ENCODE data around the gene TBC1D5.

DNA sequence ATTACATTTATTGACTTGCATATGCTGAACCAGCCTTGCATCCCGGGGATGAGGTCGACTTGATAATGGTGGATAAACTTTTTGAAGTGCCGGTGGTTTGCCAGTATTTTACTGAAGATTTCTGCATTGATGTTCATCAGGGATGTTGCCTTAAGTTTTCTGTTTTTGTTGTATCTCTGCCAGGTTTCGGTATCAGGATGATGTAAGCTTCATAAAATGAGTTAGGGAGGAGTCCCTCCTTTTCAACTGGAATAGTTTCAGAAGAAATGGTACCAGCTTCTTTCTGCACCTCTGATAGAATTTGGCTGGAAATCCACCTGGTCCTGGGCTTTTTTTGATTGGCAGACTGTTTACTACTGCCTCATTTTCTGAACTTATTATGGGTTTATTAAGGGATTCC, 250.8 kb downstream of the TBC1D5 start:
- no peak for TF ChIP-seq CSDC2 (CRISPR knock-in tag; IDR thresholded peaks at IDR 0.05)
- no peak for TF ChIP-seq RARB (CRISPR knock-in tag; IDR thresholded peaks at IDR 0.05)
- TF ChIP-seq, protein P1, sequence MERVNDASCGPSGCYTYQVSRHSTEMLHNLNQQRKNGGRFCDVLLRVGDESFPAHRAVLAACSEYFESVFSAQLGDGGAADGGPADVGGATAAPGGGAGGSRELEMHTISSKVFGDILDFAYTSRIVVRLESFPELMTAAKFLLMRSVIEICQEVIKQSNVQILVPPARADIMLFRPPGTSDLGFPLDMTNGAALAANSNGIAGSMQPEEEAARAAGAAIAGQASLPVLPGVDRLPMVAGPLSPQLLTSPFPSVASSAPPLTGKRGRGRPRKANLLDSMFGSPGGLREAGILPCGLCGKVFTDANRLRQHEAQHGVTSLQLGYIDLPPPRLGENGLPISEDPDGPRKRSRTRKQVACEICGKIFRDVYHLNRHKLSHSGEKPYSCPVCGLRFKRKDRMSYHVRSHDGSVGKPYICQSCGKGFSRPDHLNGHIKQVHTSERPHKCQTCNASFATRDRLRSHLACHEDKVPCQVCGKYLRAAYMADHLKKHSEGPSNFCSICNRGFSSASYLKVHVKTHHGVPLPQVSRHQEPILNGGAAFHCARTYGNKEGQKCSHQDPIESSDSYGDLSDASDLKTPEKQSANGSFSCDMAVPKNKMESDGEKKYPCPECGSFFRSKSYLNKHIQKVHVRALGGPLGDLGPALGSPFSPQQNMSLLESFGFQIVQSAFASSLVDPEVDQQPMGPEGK (CRISPR knock-in tag; IDR thresholded peaks at IDR 0.05; ENCODE audit: borderline replicate concordance) = no peak
- TF ChIP-seq, protein P2, sequence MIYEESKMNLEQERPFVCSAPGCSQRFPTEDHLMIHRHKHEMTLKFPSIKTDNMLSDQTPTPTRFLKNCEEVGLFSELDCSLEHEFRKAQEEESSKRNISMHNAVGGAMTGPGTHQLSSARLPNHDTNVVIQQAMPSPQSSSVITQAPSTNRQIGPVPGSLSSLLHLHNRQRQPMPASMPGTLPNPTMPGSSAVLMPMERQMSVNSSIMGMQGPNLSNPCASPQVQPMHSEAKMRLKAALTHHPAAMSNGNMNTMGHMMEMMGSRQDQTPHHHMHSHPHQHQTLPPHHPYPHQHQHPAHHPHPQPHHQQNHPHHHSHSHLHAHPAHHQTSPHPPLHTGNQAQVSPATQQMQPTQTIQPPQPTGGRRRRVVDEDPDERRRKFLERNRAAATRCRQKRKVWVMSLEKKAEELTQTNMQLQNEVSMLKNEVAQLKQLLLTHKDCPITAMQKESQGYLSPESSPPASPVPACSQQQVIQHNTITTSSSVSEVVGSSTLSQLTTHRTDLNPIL (CRISPR knock-in tag; IDR thresholded peaks at IDR 0.05; ENCODE audit: low read depth) = no peak
- TF ChIP-seq ARNTL (CRISPR knock-in tag; IDR thresholded peaks at IDR 0.05; ENCODE audit: borderline replicate concordance, low read depth) = no peak
- TF ChIP-seq ISL1 (CRISPR knock-in tag; IDR thresholded peaks at IDR 0.05) = 0 out of 2 replicates have a peak, but pooled peaks have one; percentile 8
- no peak for TF ChIP-seq GLIS3 (CRISPR knock-in tag; IDR thresholded peaks at IDR 0.05)
- no peak for TF ChIP-seq BACH2 (CRISPR knock-in tag; IDR thresholded peaks at IDR 0.05; ENCODE audit: borderline replicate concordance)
- no peak for TF ChIP-seq ZFP30 (CRISPR knock-in tag; IDR thresholded peaks at IDR 0.05)
- TF ChIP-seq, protein P3, sequence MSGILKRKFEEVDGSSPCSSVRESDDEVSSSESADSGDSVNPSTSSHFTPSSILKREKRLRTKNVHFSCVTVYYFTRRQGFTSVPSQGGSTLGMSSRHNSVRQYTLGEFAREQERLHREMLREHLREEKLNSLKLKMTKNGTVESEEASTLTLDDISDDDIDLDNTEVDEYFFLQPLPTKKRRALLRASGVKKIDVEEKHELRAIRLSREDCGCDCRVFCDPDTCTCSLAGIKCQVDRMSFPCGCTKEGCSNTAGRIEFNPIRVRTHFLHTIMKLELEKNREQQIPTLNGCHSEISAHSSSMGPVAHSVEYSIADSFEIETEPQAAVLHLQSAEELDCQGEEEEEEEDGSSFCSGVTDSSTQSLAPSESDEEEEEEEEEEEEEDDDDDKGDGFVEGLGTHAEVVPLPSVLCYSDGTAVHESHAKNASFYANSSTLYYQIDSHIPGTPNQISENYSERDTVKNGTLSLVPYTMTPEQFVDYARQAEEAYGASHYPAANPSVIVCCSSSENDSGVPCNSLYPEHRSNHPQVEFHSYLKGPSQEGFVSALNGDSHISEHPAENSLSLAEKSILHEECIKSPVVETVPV (CRISPR knock-in tag; IDR thresholded peaks at IDR 0.05) = no peak
- TF ChIP-seq ZNF70 (CRISPR knock-in tag; IDR thresholded peaks at IDR 0.05) = no peak
- no peak for TF ChIP-seq SNAI2 (CRISPR knock-in tag; IDR thresholded peaks at IDR 0.05)
- no peak for TF ChIP-seq PPARA (CRISPR knock-in tag; IDR thresholded peaks at IDR 0.05; ENCODE audit: borderline replicate concordance)
- TF ChIP-seq ZFP3 (CRISPR knock-in tag; IDR thresholded peaks at IDR 0.05) = no peak

Measured in SK-N-SH treated with all-trans-retinoic acid at 6 μM for 48 hours (cell line).